Skeletal muscle satellite cell (primary cell): Measurements from ENCODE around the gene FMN1.

Experiments
- H3K27me3 ChIP-seq: 2 replicates; pipeline ENCODE4 v1.7.0; 2013; ENCODE audit warnings: low read length; ENCODE audit not compliant: control insufficient read depth, insufficient read depth
- H3K36me3 ChIP-seq: 2 replicates; pipeline ENCODE4 v1.7.0; 2013; ENCODE audit warnings: mild to moderate bottlenecking, control low read depth, low read length; ENCODE audit not compliant: insufficient read depth
- H3K4me1 ChIP-seq: 2 replicates; pipeline ENCODE4 v1.7.0; 2013; ENCODE audit warnings: low read length; ENCODE audit not compliant: control insufficient read depth, insufficient read depth
- H3K4me2 ChIP-seq: 2 replicates; pipeline ENCODE4 v1.7.0; 2013; ENCODE audit warnings: mild to moderate bottlenecking, low read length
- H3K4me3 ChIP-seq: 2 replicates; pipeline ENCODE4 v1.7.0; 2013; ENCODE audit warnings: low read length
- H3K9ac ChIP-seq: 2 replicates; pipeline ENCODE4 v1.7.0; 2013; ENCODE audit warnings: mild to moderate bottlenecking, low read depth, low read length, moderate library complexity
- H3K9me3 ChIP-seq: replicated peaks from 2 replicates; pipeline ENCODE4 v1.7.0; 2013; ENCODE audit warnings: mild to moderate bottlenecking, control low read depth, low read length

FMN1 gene

GRCh38 chr15:33132722-33133345 lies 61.7 kb downstream of the FMN1 start:
- peaks cover 36% of the 10 kb centered on the region for H3K4me1 ChIP-seq
- no peaks in the 10 kb centered on the region for H3K27me3 ChIP-seq
- no peaks in the 10 kb centered on the region for H3K9me3 ChIP-seq
- H3K9ac ChIP-seq, result no peak overlapping the region
- no peak overlapping the region for H3K4me2 ChIP-seq
- H3K36me3 ChIP-seq, result no peaks in the 10 kb centered on the region
- no peak overlapping the region for H3K4me3 ChIP-seq

GRCh38 chr15:33132233-33132580 lies 62.3 kb downstream of the FMN1 start:
- Histone ChIP-seq H3K9ac (peak overlapping the region; percentile 22), H3K4me1 (peaks cover 36% of the 10 kb centered on the region), H3K36me3 (no peaks in the 10 kb centered on the region), H3K27me3 (no peaks in the 10 kb centered on the region), H3K9me3 (no peaks in the 10 kb centered on the region), H3K4me3 (no peak overlapping the region), H3K4me2 (peak overlapping the region; percentile 31)

- H3K27me3 ChIP-seq, result no peaks in the 10 kb centered on the region
- peaks cover 41% of the 10 kb centered on the region for H3K4me1 ChIP-seq
- H3K4me3 ChIP-seq, result no peak overlapping the region
- no peaks in the 10 kb centered on the region for H3K36me3 ChIP-seq
- H3K4me2 ChIP-seq, result peak overlapping the region; percentile 31
- H3K9me3 ChIP-seq, result no peaks in the 10 kb centered on the region
- H3K9ac ChIP-seq, result peak overlapping the region; percentile 22
Measured at GRCh38 chr15:33131552-33132232, 62.8 kb downstream of the FMN1 start.

GRCh38 chr15:33126559-33127290 lies 67.8 kb downstream of the FMN1 start:
- Histone ChIP-seq H3K36me3 (no peaks in the 10 kb centered on the region), H3K4me1 (peaks cover 25% of the 10 kb centered on the region), H3K4me3 (peak overlapping the region; percentile 16), H3K4me2 (peak overlapping the region; percentile 70), H3K27me3 (no peaks in the 10 kb centered on the region), H3K9ac (no peak overlapping the region), H3K9me3 (no peaks in the 10 kb centered on the region)

GRCh38 chr15:33125894-33126537 lies 68.5 kb downstream of the FMN1 start:
- Histone ChIP-seq H3K27me3 (no peaks in the 10 kb centered on the region), H3K4me2 (peak overlapping the region; percentile 70), H3K36me3 (no peaks in the 10 kb centered on the region), H3K4me1 (peaks cover 19% of the 10 kb centered on the region), H3K9me3 (no peaks in the 10 kb centered on the region), H3K4me3 (no peak overlapping the region), H3K9ac (no peak overlapping the region)

GRCh38 chr15:33124811-33125210 lies 69.7 kb downstream of the FMN1 start:
- no peak overlapping the region for H3K4me2 ChIP-seq
- no peaks in the 10 kb centered on the region for H3K36me3 ChIP-seq
- H3K9ac ChIP-seq, result no peak overlapping the region
- peaks cover 24% of the 10 kb centered on the region for H3K4me1 ChIP-seq
- H3K4me3 ChIP-seq, result no peak overlapping the region
- H3K9me3 ChIP-seq, result no peaks in the 10 kb centered on the region
- H3K27me3 ChIP-seq, result no peaks in the 10 kb centered on the region

GRCh38 chr15:33124279-33124678 lies 70.2 kb downstream of the FMN1 start:
- Histone ChIP-seq H3K9ac (no peak overlapping the region), H3K9me3 (no peaks in the 10 kb centered on the region), H3K36me3 (no peaks in the 10 kb centered on the region), H3K4me2 (no peak overlapping the region), H3K4me3 (no peak overlapping the region), H3K27me3 (no peaks in the 10 kb centered on the region), H3K4me1 (peaks cover 27% of the 10 kb centered on the region)

GRCh38 chr15:33119865-33120264 lies 74.6 kb downstream of the FMN1 start:
- Histone ChIP-seq H3K4me1 (peaks cover 16% of the 10 kb centered on the region), H3K9ac (no peak overlapping the region), H3K9me3 (no peaks in the 10 kb centered on the region), H3K4me2 (no peak overlapping the region), H3K36me3 (no peaks in the 10 kb centered on the region), H3K27me3 (no peaks in the 10 kb centered on the region), H3K4me3 (no peak overlapping the region)

GRCh38 chr15:33119273-33119672 lies 75.2 kb downstream of the FMN1 start:
- Histone ChIP-seq H3K9ac (no peak overlapping the region), H3K4me3 (no peak overlapping the region), H3K36me3 (no peaks in the 10 kb centered on the region), H3K4me2 (no peak overlapping the region), H3K4me1 (peaks cover 16% of the 10 kb centered on the region), H3K9me3 (no peaks in the 10 kb centered on the region), H3K27me3 (no peaks in the 10 kb centered on the region)

GRCh38 chr15:33116198-33116597 lies 78.3 kb downstream of the FMN1 start:
- Histone ChIP-seq H3K4me1 (peaks cover 23% of the 10 kb centered on the region), H3K36me3 (no peaks in the 10 kb centered on the region), H3K4me2 (no peak overlapping the region), H3K4me3 (no peak overlapping the region), H3K27me3 (no peaks in the 10 kb centered on the region), H3K9me3 (no peaks in the 10 kb centered on the region), H3K9ac (no peak overlapping the region)

GRCh38 chr15:33115191-33115861 lies 79.2 kb downstream of the FMN1 start:
- Histone ChIP-seq H3K4me3 (no peak overlapping the region), H3K36me3 (no peaks in the 10 kb centered on the region), H3K9me3 (no peaks in the 10 kb centered on the region), H3K4me1 (peaks cover 31% of the 10 kb centered on the region), H3K27me3 (no peaks in the 10 kb centered on the region), H3K9ac (no peak overlapping the region), H3K4me2 (no peak overlapping the region)
